Right lobe of liver (tissue), 4 donors: ENCODE results near the gene PRKACA.

Source experiments
- POLR2A ChIP-seq: fragments of 450-650 bp; IDR thresholded peaks from one replicate; pipeline ENCODE4 v1.6.1; 2017; ENCODE audit warnings: antibody characterized with exemption, mild to moderate bottlenecking
- TF ChIP-seq, protein P1 (sequence below), 4 donors: fragments of 200-600 bp in 3 of 4; fragments of 450-650 bp in 1 of 4; IDR thresholded peaks; one replicate each; pipeline versions ENCODE4 v1.5.1 to v1.8.0; 2016 to 2022; ENCODE audit warnings: antibody characterized with exemption in 4 of 4, mild to moderate bottlenecking in 2 of 4
- donor health status: DM: no; HTN: no; CAD: no.
- donor health status: DM: no; HTN: no; CAD: no.
- donor health status: DM: no; HTN: yes; CAD: no.

DNA sequence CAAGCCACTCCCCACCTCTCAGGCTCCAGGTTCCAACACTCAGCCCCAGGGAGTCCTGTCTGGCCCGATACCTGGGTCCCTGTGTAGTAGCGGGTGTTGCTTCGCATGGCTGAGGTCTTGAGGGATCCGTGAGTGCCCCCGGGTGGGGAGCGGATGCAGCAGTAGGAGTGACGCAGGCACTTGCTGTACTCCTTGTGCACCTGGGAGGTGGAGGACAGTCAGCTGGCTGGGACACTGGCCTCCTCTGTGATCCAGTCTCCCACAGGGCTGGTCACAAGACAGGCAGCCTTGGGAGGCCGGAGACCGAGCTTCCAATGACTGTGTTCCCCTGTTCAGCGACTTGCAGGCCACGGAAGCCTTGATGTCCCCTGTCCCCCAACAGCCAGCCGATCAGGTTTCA is 35.2 kb upstream of the PRKACA start:
- TF ChIP-seq, protein P1, sequence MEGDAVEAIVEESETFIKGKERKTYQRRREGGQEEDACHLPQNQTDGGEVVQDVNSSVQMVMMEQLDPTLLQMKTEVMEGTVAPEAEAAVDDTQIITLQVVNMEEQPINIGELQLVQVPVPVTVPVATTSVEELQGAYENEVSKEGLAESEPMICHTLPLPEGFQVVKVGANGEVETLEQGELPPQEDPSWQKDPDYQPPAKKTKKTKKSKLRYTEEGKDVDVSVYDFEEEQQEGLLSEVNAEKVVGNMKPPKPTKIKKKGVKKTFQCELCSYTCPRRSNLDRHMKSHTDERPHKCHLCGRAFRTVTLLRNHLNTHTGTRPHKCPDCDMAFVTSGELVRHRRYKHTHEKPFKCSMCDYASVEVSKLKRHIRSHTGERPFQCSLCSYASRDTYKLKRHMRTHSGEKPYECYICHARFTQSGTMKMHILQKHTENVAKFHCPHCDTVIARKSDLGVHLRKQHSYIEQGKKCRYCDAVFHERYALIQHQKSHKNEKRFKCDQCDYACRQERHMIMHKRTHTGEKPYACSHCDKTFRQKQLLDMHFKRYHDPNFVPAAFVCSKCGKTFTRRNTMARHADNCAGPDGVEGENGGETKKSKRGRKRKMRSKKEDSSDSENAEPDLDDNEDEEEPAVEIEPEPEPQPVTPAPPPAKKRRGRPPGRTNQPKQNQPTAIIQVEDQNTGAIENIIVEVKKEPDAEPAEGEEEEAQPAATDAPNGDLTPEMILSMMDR (IDR thresholded peaks at IDR 0.05) = no peak
- no peak for TF ChIP-seq POLR2A
